CD14-positive monocyte (primary cell): ENCODE results near the gene ADTRP. TPM values are rescaled to one million over a fixed set of nuclear protein-coding genes. Genes with fewer than 3 reads are reported as not detected.
A peak's percentile ranks its signal among the peaks of the same experiment; 100 is the strongest.

Source experiments
- DNase-seq, 3 donors: peaks; one replicate each; pipeline ENCODE4 v3.0.0-alpha.2; 2011 to 2022
- H2AFZ ChIP-seq: 2 replicates; pipeline ENCODE4 v1.6.0; 2012; ENCODE audit warnings: mild to moderate bottlenecking, low read depth, low read length, inconsistent platforms; ENCODE audit not compliant: insufficient read depth, poor library complexity, severe bottlenecking
- H3K27ac ChIP-seq, 2 donors: 1 replicate in 1 of 2; 2 replicates in 1 of 2; pipeline ENCODE4 v1.5.1; 2012 to 2013; ENCODE audit warnings: low read length in 2 of 2, control low read depth in 1 of 2, inconsistent platforms in 1 of 2, low read depth in 1 of 2, mild to moderate bottlenecking in 1 of 2
- H3K27me3 ChIP-seq, 2 donors: one replicate each; pipeline versions ENCODE4 v1.6.0 to v1.6.1; 2011 to 2013; ENCODE audit warnings: low read length in 2 of 2; ENCODE audit not compliant: control insufficient read depth in 2 of 2, insufficient read depth in 2 of 2
- H3K36me3 ChIP-seq, 2 donors: replicated peaks in 1 of 2; 1 replicate in 1 of 2; 2 replicates in 1 of 2; pipeline versions ENCODE4 v1.5.1 to v1.6.1; 2012 to 2013; ENCODE audit warnings: low read length in 2 of 2, control low read depth in 1 of 2, inconsistent platforms in 1 of 2, mild to moderate bottlenecking in 1 of 2; ENCODE audit not compliant: insufficient read depth in 2 of 2, control insufficient read depth in 1 of 2
- H3K4me1 ChIP-seq, 2 donors: 1 replicate in 1 of 2; 2 replicates in 1 of 2; pipeline versions ENCODE4 v1.5.1 to v1.6.1; 2012 to 2013; ENCODE audit warnings: low read length in 2 of 2, control low read depth in 1 of 2, inconsistent platforms in 1 of 2, mild to moderate bottlenecking in 1 of 2, moderate library complexity in 1 of 2; ENCODE audit not compliant: insufficient read depth in 2 of 2, control insufficient read depth in 1 of 2
- H3K4me2 ChIP-seq: replicated peaks from 2 replicates; pipeline ENCODE3; 2012; ENCODE audit warnings: low read length, moderate library complexity, mild to moderate bottlenecking; ENCODE audit not compliant: poor library complexity, severe bottlenecking; ENCODE audit errors: extremely low read depth
- H3K4me3 ChIP-seq, 3 experiments: fragments of 200-600 bp in 1 of 3; sonication (generic) in 1 of 3; replicated peaks in 1 of 3; 1 replicate in 2 of 3; 2 replicates in 1 of 3; pipeline ENCODE4 v1.5.1; 2011 to 2013; ENCODE audit warnings: low read length in 3 of 3, mild to moderate bottlenecking in 3 of 3, control low read depth in 2 of 3, low read depth in 2 of 3, inconsistent platforms in 1 of 3, moderate library complexity in 1 of 3
- H3K79me2 ChIP-seq: 2 replicates; pipeline ENCODE4 v1.6.0; 2012; ENCODE audit warnings: mild to moderate bottlenecking, control low read depth, inconsistent platforms, low read length, moderate library complexity; ENCODE audit not compliant: insufficient read depth
- H3K9ac ChIP-seq: 2 replicates; pipeline ENCODE4 v1.6.0; 2017; ENCODE audit warnings: low read length, mild to moderate bottlenecking; ENCODE audit not compliant: insufficient read depth, poor library complexity, severe bottlenecking
- H3K9me3 ChIP-seq, 2 donors: replicated peaks in 1 of 2; 1 replicate in 1 of 2; 2 replicates in 1 of 2; pipeline versions ENCODE4 v1.5.1 to v1.6.1; 2012 to 2013; ENCODE audit warnings: low read length in 2 of 2, control low read depth in 1 of 2; ENCODE audit not compliant: control insufficient read depth in 1 of 2, insufficient read depth in 1 of 2
- H4K20me1 ChIP-seq: 2 replicates; pipeline ENCODE4 v1.6.0; 2012; ENCODE audit warnings: mild to moderate bottlenecking, low read length, control low read depth, moderate library complexity; ENCODE audit not compliant: insufficient read depth
- H3K27ac Mint-ChIP-seq, 7 donors: one replicate each; pipeline ENCODE4 v1.8.0; 2020; ENCODE audit warnings: mild to moderate bottlenecking in 7 of 7, mixed read lengths in 7 of 7, moderate library complexity in 6 of 7, inconsistent platforms in 2 of 7
- H3K27me3 Mint-ChIP-seq, 3 donors: one replicate each; pipeline ENCODE4 v1.8.0; 2021 to 2022; ENCODE audit warnings: low read depth in 3 of 3, mild to moderate bottlenecking in 3 of 3, mixed read lengths in 3 of 3, moderate library complexity in 3 of 3, inconsistent platforms in 1 of 3
- H3K36me3 Mint-ChIP-seq, 2 donors: one replicate each; pipeline ENCODE4 v1.8.0; 2020; ENCODE audit warnings: mixed read lengths in 2 of 2, inconsistent platforms in 1 of 2, mild to moderate bottlenecking in 1 of 2
- H3K4me1 Mint-ChIP-seq: one replicate; pipeline ENCODE4 v1.8.0; 2020; ENCODE audit warnings: mild to moderate bottlenecking, mixed read lengths
- H3K4me3 Mint-ChIP-seq, 2 donors: one replicate each; pipeline ENCODE4 v1.8.0; 2020; ENCODE audit warnings: mild to moderate bottlenecking in 2 of 2, mixed read lengths in 2 of 2, moderate library complexity in 1 of 2
- H3K9me3 Mint-ChIP-seq, 7 donors: one replicate each; pipeline ENCODE4 v1.8.0; 2020 to 2022; ENCODE audit warnings: mixed read lengths in 7 of 7, mild to moderate bottlenecking in 6 of 7, moderate library complexity in 6 of 7, inconsistent platforms in 2 of 7
- CTCF ChIP-seq: fragments of 200-600 bp; IDR thresholded peaks from one replicate; pipeline ENCODE4 v1.8.0; 2022; ENCODE audit warnings: antibody characterized with exemption, mild to moderate bottlenecking
- WGBS: methylation state at CpG from one replicate; pipeline ENCODE4 v1.1.5; 2013; ENCODE audit warnings: missing lambda C conversion rate; ENCODE audit not compliant: insufficient coverage; 5-methylcytosine and 5-hydroxymethylcytosine counted together
- intact Hi-C, 2 donors: fragments of 100-400 bp; cut with micrococcal nuclease; formaldehyde crosslinking; loops; one replicate each; pipeline versions ENCODE4 v1.15.0 to v1.15.1; 2023
- polyA plus RNA-seq, 3 donors: library from polyadenylated mRNA; depleted of rRNA in 1 of 3; unstranded in 2 of 3; stranded (reverse) in 1 of 3; fragments of 300-500 nt in 2 of 3; fragments of >200 nt in 1 of 3; fragmentation: Illumina TruSeq in 2 of 3; gene quantifications; 1 replicate in 2 of 3; 2 replicates in 1 of 3; pipeline ENCODE4 v1.2.3, GENCODE V29; 2012 to 2021

ADTRP gene
- polyA plus RNA-seq, 3 donors: 0.04 to 0.20 TPM; not detected in 1

- H3K9me3 ChIP-seq: no peaks in the 10 kb centered on the region
- no peak overlapping the region for H3K4me3 Mint-ChIP-seq
- no peak overlapping the region for H2AFZ ChIP-seq
- intact Hi-C loops: no loop called here
- no peak overlapping the region for H3K4me2 ChIP-seq
- H3K4me3 ChIP-seq: no peak overlapping the region
- H3K27ac Mint-ChIP-seq: no peak overlapping the region
- H3K9me3 Mint-ChIP-seq: peaks cover 0 to 6% (median under 1%) of the 10 kb centered on the region in 7 donors
- H3K4me1 Mint-ChIP-seq: peaks cover 22% of the 10 kb centered on the region
- H3K79me2 ChIP-seq: no peaks in the 10 kb centered on the region
- no peak for DNase-seq
- WGBS: 71% methylated on average over 1 of the region's 4 CpGs
- no peak overlapping the region for H3K9ac ChIP-seq
- H3K36me3 ChIP-seq: no peaks in the 10 kb centered on the region
- peaks cover 3 to 10% (median 5%) of the 10 kb centered on the region in 3 donors for H3K27me3 Mint-ChIP-seq
- H4K20me1 ChIP-seq: no peaks in the 10 kb centered on the region
- H3K27ac ChIP-seq: no peak overlapping the region
- no peaks in the 10 kb centered on the region for H3K36me3 Mint-ChIP-seq
- H3K27me3 ChIP-seq: peaks cover 3% of the 10 kb centered on the region in 2 donors
- peaks cover 17% of the 10 kb centered on the region in 2 donors for H3K4me1 ChIP-seq
- no peak for TF ChIP-seq CTCF
Measured at GRCh38 chr6:11724286-11724685, 54.3 kb downstream of the ADTRP start.

- Histone ChIP-seq H3K79me2 (no peaks in the 10 kb centered on the region), H3K4me3 (no peak overlapping the region), H3K36me3 (no peaks in the 10 kb centered on the region), H3K9me3 (no peaks in the 10 kb centered on the region), H3K4me2 (no peak overlapping the region), H2AFZ (no peak overlapping the region), H3K27ac (no peak overlapping the region), H3K4me1 (peaks cover 7 to 9% of the 10 kb centered on the region in 2 donors), H4K20me1 (no peaks in the 10 kb centered on the region), H3K9ac (no peak overlapping the region), H3K27me3 (no peaks in the 10 kb centered on the region)
- intact Hi-C loops: no loop called here
- Mint-ChIP-seq H3K9me3 (peaks cover 0 to 6% (median 0%) of the 10 kb centered on the region in 7 donors), H3K27ac (peak overlapping the region in 3 of 7 donors; percentile 16 to 68 (median 64)), H3K4me3 (no peak overlapping the region), H3K36me3 (no peaks in the 10 kb centered on the region), H3K4me1 (peaks cover 10% of the 10 kb centered on the region), H3K27me3 (peaks cover 0 to 2% (median 0%) of the 10 kb centered on the region in 3 donors)
- TF ChIP-seq CTCF: no peak
- DNase-seq: no peak
- WGBS: 95% methylated on average over 6 of the region's 9 CpGs
Measured at GRCh38 chr6:11722805-11723631, 55.6 kb downstream of the ADTRP start.
